HUES6 (cell line): ENCODE data around the gene MAL.
"Not testable (repeated sequence)": the region's sequence is repeated elsewhere in the genome, so short reads cannot be mapped to it uniquely, and the experiment has no call there.

Experiments used
- H3K27ac ChIP-seq: 2 replicates; pipeline ENCODE4 v1.7.0; 2013; ENCODE audit warnings: low read depth, mild to moderate bottlenecking, low read length, inconsistent platforms
- H3K27me3 ChIP-seq: 2 replicates; pipeline ENCODE4 v1.6.1; 2013; ENCODE audit warnings: low read length; ENCODE audit not compliant: control insufficient read depth, insufficient read depth
- H3K36me3 ChIP-seq: 2 replicates; pipeline ENCODE4 v1.6.1; 2013; ENCODE audit warnings: low read length; ENCODE audit not compliant: control insufficient read depth, insufficient read depth
- H3K4me1 ChIP-seq: 2 replicates; pipeline ENCODE4 v1.6.1; 2013; ENCODE audit warnings: low read length; ENCODE audit not compliant: control insufficient read depth, insufficient read depth
- H3K4me3 ChIP-seq: 2 replicates; pipeline ENCODE4 v1.5.1; 2013; ENCODE audit warnings: low read depth, low read length
- H3K9ac ChIP-seq: one replicate; pipeline ENCODE4 v1.6.1; 2013; ENCODE audit warnings: mild to moderate bottlenecking, low read length
- H3K9me3 ChIP-seq: 2 replicates; pipeline ENCODE4 v1.6.1; 2013; ENCODE audit warnings: low read depth, low read length; ENCODE audit not compliant: control insufficient read depth, insufficient read depth

The MAL gene

DNA sequence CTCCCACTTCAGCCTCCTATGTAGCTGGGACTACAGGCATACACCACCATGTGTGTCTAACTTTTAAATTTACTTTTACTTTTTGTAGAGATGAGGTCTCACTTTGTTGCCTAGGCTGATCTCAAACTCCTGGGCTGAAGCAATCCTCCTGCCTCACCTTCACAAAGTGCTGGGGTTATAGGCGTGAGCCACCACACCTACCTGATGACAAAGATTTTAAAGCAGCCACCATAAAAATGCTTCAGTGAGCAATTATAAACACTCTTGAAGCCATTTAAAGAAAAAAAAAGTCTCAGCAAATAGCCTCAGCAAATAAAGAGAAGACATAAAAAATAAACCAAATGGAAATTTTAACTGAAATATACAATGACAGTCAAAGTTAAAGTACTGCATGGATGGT is 60.5 kb downstream of the MAL start:
- Histone ChIP-seq H3K27me3 (no peaks in the 10 kb centered on the region), H3K4me3 (no peak overlapping the region), H3K36me3 (peaks cover 44% of the 10 kb centered on the region), H3K4me1 (no peaks in the 10 kb centered on the region), H3K27ac (no peak overlapping the region), H3K9ac (no peak overlapping the region), H3K9me3 (peaks cover 2% of the 10 kb centered on the region; the same call in 1 of the 2 replicates)

DNA sequence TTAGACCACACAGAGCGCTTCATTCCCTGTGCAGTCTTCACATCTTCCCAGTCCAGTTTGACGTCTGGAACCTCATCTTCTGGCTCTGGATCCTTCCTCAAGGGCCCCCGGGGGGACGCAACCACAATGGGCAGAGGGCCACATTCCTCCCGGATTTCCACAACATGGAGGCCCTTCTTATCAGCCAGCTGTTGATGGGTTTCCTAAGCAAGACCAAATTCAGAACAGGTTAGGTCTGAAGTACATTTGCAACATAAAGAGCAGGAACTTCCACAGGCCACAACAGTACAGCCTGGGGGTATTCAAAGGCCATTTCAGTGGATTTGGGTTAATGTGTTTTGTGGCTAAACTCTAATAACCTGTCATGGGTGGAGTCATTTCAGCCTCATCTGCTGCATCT is 61.9 kb downstream of the MAL start:
- peaks cover 58% of the 10 kb centered on the region for H3K36me3 ChIP-seq
- no peak overlapping the region for H3K9ac ChIP-seq
- no peaks in the 10 kb centered on the region for H3K4me1 ChIP-seq
- H3K27ac ChIP-seq = no peak overlapping the region; the same call in 1 of the 2 replicates
- 0 out of 2 replicates have a peak overlapping the region, but pooled peaks have one; percentile 3 for H3K4me3 ChIP-seq
- H3K27me3 ChIP-seq = no peaks in the 10 kb centered on the region
- H3K9me3 ChIP-seq = no peaks in the 10 kb centered on the region; the same call in 1 of the 2 replicates

- no peaks in the 10 kb centered on the region for H3K27me3 ChIP-seq
- peaks cover 52% of the 10 kb centered on the region for H3K36me3 ChIP-seq
- H3K9me3 ChIP-seq = 0 out of 2 replicates have a peak, but pooled peaks cover 4% of the 10 kb centered on the region
- no peak overlapping the region for H3K4me3 ChIP-seq
- H3K27ac ChIP-seq = no peak overlapping the region
- H3K4me1 ChIP-seq = no peaks in the 10 kb centered on the region
- no peak overlapping the region for H3K9ac ChIP-seq
Measured at GRCh38 chr2:95091885-95092555, 66.5 kb downstream of the MAL start.

DNA sequence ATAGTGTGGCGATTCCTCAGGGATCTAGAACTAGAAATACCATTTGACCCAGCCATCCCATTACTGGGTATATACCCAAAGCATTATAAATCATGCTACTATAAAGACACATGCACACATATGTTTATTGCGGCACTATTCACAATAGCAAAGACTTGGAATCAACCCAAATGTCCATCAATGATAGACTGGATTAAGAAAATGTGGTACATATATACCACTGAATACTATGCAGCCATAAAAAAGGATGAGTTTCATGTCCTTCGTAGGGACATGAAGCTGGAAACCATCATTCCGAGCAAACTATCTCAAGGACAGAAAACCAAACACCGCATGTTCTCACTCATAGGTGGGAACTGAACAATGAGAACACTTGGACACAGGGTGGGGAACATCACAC is 72.8 kb downstream of the MAL start:
- H3K4me1 ChIP-seq, H3K9me3 ChIP-seq, H3K27me3 ChIP-seq, H3K4me3 ChIP-seq, H3K9ac ChIP-seq, H3K27ac ChIP-seq: not testable (repeated sequence)
- peaks cover 50% of the 10 kb centered on the region for H3K36me3 ChIP-seq

- Histone ChIP-seq H3K4me3 (no peak overlapping the region), H3K9ac (no peak overlapping the region), H3K36me3 (peaks cover 60% of the 10 kb centered on the region), H3K9me3 (no peaks in the 10 kb centered on the region), H3K27me3 (no peaks in the 10 kb centered on the region), H3K27ac (no peak overlapping the region), H3K4me1 (no peaks in the 10 kb centered on the region)
Measured at GRCh38 chr2:95099910-95100309, 74.4 kb downstream of the MAL start.
